NCI-H2107 treated with DMSO at 0.1 percent for 48 hours (cell line): Measurements from ENCODE around the gene NTRK1.

Experiments used
- DNase-seq: peaks from one replicate; lab custom pipeline; 2025; ENCODE audit not compliant: unreplicated experiment; lab: John Stamatoyannopoulos, UW

The NTRK1 gene

DNA sequence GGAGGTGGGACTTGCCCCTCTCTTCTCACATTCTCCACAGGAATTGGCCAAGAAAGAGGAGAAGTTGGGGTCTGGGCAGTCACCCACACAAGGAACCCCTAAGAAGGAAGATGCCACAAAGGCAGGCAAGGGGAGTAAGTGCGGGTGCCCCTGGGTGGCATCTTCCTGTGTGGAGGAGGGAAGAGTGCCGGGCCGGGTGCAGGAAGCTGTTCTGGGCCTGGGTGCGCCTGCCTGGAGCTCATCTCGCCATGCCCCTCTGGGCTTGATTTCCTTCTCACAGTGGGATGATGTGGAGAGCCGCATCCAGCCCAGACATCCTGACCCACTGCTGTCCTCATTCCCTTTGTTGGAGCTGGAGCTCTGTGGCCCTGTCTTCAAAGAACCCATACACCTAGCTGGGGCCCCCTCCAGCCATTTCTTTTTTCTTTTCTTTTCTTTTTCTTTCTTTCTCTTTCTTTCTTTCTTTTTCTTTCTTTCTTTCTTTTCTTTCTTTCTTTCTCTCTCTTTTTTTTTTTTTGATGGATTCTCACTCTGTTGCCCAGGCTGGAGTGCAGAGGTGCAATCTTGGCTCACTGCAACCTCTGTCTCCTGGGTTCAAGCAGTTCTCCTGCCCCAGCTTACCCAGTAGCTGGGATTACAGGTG, 69.1 kb downstream of the NTRK1 start:
- no peak for DNase-seq

DNA sequence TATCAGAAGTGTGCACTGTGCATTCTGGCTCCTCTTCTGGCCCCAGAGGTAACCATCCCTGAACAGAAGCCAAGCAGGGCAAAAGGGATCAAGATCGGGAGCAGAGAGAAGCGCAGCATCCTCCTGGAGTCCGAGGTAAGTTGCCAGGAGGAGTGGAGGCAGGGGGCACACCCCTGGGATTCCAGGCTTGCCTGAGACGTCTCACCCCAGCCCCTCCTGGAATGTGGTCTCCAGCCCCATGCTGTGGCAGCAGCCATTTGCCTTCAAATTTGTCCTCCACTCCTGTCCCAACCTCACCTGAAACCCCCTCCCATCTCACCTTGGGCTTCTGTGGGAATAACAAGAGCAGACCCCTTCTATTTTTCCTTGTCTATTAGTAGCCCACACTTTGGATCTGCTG, 69.8 kb downstream of the NTRK1 start:
- no peak for DNase-seq
